Nephron (organoid): ENCODE measurements around the gene CTF1.
A peak's percentile ranks its signal among the peaks of the same experiment; 100 is the strongest.

Experiments
- H3K27ac Mint-ChIP-seq, 3 experiments: 2 replicates each; pipeline ENCODE4 v1.8.0; 2020; ENCODE audit warnings: mixed read lengths in 3 of 3, mild to moderate bottlenecking in 2 of 3, moderate library complexity in 1 of 3
- H3K27me3 Mint-ChIP-seq: 2 replicates; pipeline ENCODE4 v1.8.0; 2021; ENCODE audit warnings: low read depth, mild to moderate bottlenecking, moderate library complexity, mixed read lengths
- H3K36me3 Mint-ChIP-seq: 2 replicates; pipeline ENCODE4 v1.8.0; 2020; ENCODE audit warnings: low read depth, mixed read lengths
- H3K4me1 Mint-ChIP-seq: 2 replicates; pipeline ENCODE4 v1.8.0; 2020; ENCODE audit warnings: mixed read lengths
- H3K4me3 Mint-ChIP-seq, 3 experiments: 2 replicates each; pipeline ENCODE4 v1.8.0; 2020; ENCODE audit warnings: mild to moderate bottlenecking in 3 of 3, mixed read lengths in 3 of 3, moderate library complexity in 2 of 3
- H3K9me3 Mint-ChIP-seq: 2 replicates; pipeline ENCODE4 v1.8.0; 2020; ENCODE audit warnings: mixed read lengths
- CTCF ChIP-seq, 3 experiments: fragments of 200-600 bp; sonication (generic); IDR thresholded peaks; one replicate each; pipeline ENCODE4 v1.5.0; 2021; ENCODE audit warnings: antibody characterized with exemption in 3 of 3; ENCODE audit not compliant: unreplicated experiment in 3 of 3

The CTF1 gene

GRCh38 chr16:30892670-30893416 lies 3.6 kb upstream of the CTF1 start:
- H3K9me3 Mint-ChIP-seq, result no peaks in the 10 kb centered on the region
- peak overlapping the region; percentile 87 to 92 (median 88) for H3K27ac Mint-ChIP-seq
- TF ChIP-seq CTCF (IDR thresholded peaks at IDR 0.05; ENCODE audit: unreplicated experiment in 3 of 3), result no peak
- H3K27me3 Mint-ChIP-seq, result no peaks in the 10 kb centered on the region
- peaks cover 22% of the 10 kb centered on the region for H3K36me3 Mint-ChIP-seq
- H3K4me1 Mint-ChIP-seq, result peaks cover 40% of the 10 kb centered on the region
- H3K4me3 Mint-ChIP-seq, result peak overlapping the region; percentile 87 to 95 (median 95)

GRCh38 chr16:30893417-30893743 lies 3.0 kb upstream of the CTF1 start:
- peaks cover 40% of the 10 kb centered on the region for H3K4me1 Mint-ChIP-seq
- H3K36me3 Mint-ChIP-seq, result peaks cover 22% of the 10 kb centered on the region
- H3K27me3 Mint-ChIP-seq, result no peaks in the 10 kb centered on the region
- H3K4me3 Mint-ChIP-seq, result peak overlapping the region; percentile 87 to 95 (median 95)
- no peaks in the 10 kb centered on the region for H3K9me3 Mint-ChIP-seq
- no peak for TF ChIP-seq CTCF (IDR thresholded peaks at IDR 0.05; ENCODE audit: unreplicated experiment in 3 of 3)
- peak overlapping the region; percentile 87 to 92 (median 88) for H3K27ac Mint-ChIP-seq

GRCh38 chr16:30893744-30894539 lies 2.5 kb upstream of the CTF1 start, which contains the start of gene BCL7C:
BCL7C (minus strand) TSS chr16:30894077; CDS start chr16:30893944, 133 bp downstream.
- Mint-ChIP-seq H3K9me3 (no peaks in the 10 kb centered on the region), H3K4me1 (peaks cover 40% of the 10 kb centered on the region), H3K27me3 (no peaks in the 10 kb centered on the region), H3K36me3 (peaks cover 16% of the 10 kb centered on the region), H3K27ac (peak within 1 kb of the TSS; percentile 97 to 99 (median 98)), H3K4me3 (peak within 1 kb of the TSS; percentile 88 to 95 (median 95))
- peak; percentile 34 to 52 (median 45) for TF ChIP-seq CTCF (IDR thresholded peaks at IDR 0.05; ENCODE audit: unreplicated experiment in 3 of 3)

- no peak for TF ChIP-seq CTCF (IDR thresholded peaks at IDR 0.05; ENCODE audit: unreplicated experiment in 3 of 3)
- no peaks in the 10 kb centered on the region for H3K9me3 Mint-ChIP-seq
- H3K4me1 Mint-ChIP-seq, result peaks cover 38% of the 10 kb centered on the region
- H3K36me3 Mint-ChIP-seq, result peaks cover 13% of the 10 kb centered on the region
- no peaks in the 10 kb centered on the region for H3K27me3 Mint-ChIP-seq
- peak overlapping the region; percentile 97 to 99 (median 98) for H3K27ac Mint-ChIP-seq
- H3K4me3 Mint-ChIP-seq, result peak overlapping the region; percentile 88 to 95 (median 88)
Measured at GRCh38 chr16:30894540-30895368, 1.7 kb upstream of the CTF1 start.

- peak overlapping the region; percentile 97 to 99 (median 98) for H3K27ac Mint-ChIP-seq
- no peaks in the 10 kb centered on the region for H3K9me3 Mint-ChIP-seq
- peaks cover 6% of the 10 kb centered on the region for H3K36me3 Mint-ChIP-seq
- H3K27me3 Mint-ChIP-seq, result no peaks in the 10 kb centered on the region
- peaks cover 35% of the 10 kb centered on the region for H3K4me1 Mint-ChIP-seq
- no peak for TF ChIP-seq CTCF (IDR thresholded peaks at IDR 0.05; ENCODE audit: unreplicated experiment in 3 of 3)
- H3K4me3 Mint-ChIP-seq, result peak overlapping the region; percentile 88 to 94 (median 88)
Measured at GRCh38 chr16:30895627-30896260, 670 bp upstream of the CTF1 start.
